ENCODE measurements around the gene C1orf167.

DNA sequence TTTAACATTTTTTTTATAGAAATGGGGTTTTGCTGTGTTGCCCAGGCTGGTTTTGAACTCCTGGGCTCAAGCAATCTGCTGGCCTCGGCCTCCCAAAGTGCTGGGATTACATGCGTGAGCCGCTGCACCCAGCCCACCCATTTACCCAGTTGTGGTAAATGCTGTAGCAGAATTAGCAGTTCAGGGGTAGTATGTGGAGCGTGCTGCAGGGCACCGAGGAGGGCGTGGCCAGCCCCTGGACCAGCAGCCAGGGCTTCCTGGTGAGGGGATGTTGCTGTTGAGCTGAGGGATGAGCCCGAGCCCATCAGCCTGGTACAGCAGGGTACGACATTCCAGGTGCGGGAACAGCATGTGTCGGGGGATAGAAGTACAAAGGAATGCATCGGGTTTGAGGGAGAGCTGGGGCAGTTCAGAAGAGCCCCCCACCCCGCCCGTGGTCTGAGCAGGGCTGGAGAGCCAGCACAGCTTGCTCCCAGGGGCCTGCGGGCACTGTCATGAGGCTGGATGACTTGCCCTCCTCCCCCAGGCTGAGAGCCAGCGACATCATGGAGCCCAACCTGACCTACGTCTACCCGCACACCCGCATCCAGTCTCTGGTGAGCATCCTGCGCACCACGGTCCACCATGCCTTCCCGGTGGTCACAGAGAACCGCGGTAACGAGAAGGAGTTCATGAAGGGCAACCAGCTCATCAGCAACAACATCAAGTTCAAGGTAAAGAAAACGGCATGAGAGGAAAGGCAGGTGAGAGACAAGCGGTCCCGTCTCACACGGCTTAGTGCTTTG, 73.6 kb downstream of the C1orf167 start:
- no peak for TF ChIP-seq POLR2AphosphoS5 (IDR thresholded peaks at IDR 0.05; ENCODE audit: low read depth, low read length)
- no peak for TF ChIP-seq POLR2A (IDR thresholded peaks at IDR 0.05; ENCODE audit: low read depth, low read length)

Measured in GM12891 (cell line).